Mucosa of rectum (tissue), 2 donors: ENCODE data around the gene PARP12.

Experiments
- H3K27ac ChIP-seq, 2 donors: one replicate each; pipeline ENCODE4 v1.7.0; 2013; ENCODE audit warnings: inconsistent platforms in 2 of 2, low read depth in 2 of 2, low read length in 2 of 2
- H3K27me3 ChIP-seq, 2 donors: one replicate each; pipeline ENCODE4 v1.7.0; 2013; ENCODE audit warnings: low read length in 2 of 2; ENCODE audit not compliant: control insufficient read depth in 2 of 2, insufficient read depth in 2 of 2
- H3K36me3 ChIP-seq, 2 donors: one replicate each; pipeline ENCODE4 v1.7.0; 2013; ENCODE audit warnings: low read length in 2 of 2; ENCODE audit not compliant: control insufficient read depth in 2 of 2, insufficient read depth in 2 of 2
- H3K4me1 ChIP-seq, 2 donors: one replicate each; pipeline ENCODE4 v1.7.0; 2013; ENCODE audit warnings: low read length in 2 of 2, mild to moderate bottlenecking in 1 of 2; ENCODE audit not compliant: control insufficient read depth in 2 of 2, insufficient read depth in 2 of 2
- H3K4me3 ChIP-seq, 2 donors: one replicate each; pipeline ENCODE4 v1.7.0; 2013; ENCODE audit warnings: low read length in 2 of 2
- H3K9ac ChIP-seq, 2 donors: one replicate each; pipeline ENCODE4 v1.7.0; 2013; ENCODE audit warnings: low read length in 2 of 2, low read depth in 1 of 2, mild to moderate bottlenecking in 1 of 2
- H3K9me3 ChIP-seq, 2 donors: one replicate each; pipeline ENCODE4 v1.7.0; 2013; ENCODE audit warnings: low read length in 2 of 2; ENCODE audit not compliant: control insufficient read depth in 2 of 2
- donor health status: healthy.
- donor health status: Normal muscosa, but diverticular disease.

PARP12 gene

GRCh38 chr7:139993592-139993991 lies 69.2 kb downstream of the PARP12 start:
- Histone ChIP-seq H3K4me3 (no peak overlapping the region), H3K9me3 (no peaks in the 10 kb centered on the region), H3K27ac (no peak overlapping the region), H3K4me1 (no peaks in the 10 kb centered on the region), H3K9ac (no peak overlapping the region), H3K27me3 (no peaks in the 10 kb centered on the region), H3K36me3 (no peaks in the 10 kb centered on the region)

- Histone ChIP-seq H3K9ac (no peak overlapping the region), H3K4me1 (no peaks in the 10 kb centered on the region), H3K36me3 (no peaks in the 10 kb centered on the region), H3K9me3 (no peaks in the 10 kb centered on the region), H3K4me3 (no peak overlapping the region), H3K27me3 (no peaks in the 10 kb centered on the region), H3K27ac (no peak overlapping the region)
These were observed 69.6 kb downstream of the PARP12 start for GRCh38 chr7:139993169-139993568.

- H3K27me3 ChIP-seq: no peaks in the 10 kb centered on the region
- H3K4me3 ChIP-seq: no peak overlapping the region
- no peaks in the 10 kb centered on the region for H3K36me3 ChIP-seq
- no peaks in the 10 kb centered on the region for H3K4me1 ChIP-seq
- H3K27ac ChIP-seq: no peak overlapping the region
- H3K9me3 ChIP-seq: no peaks in the 10 kb centered on the region
- no peak overlapping the region for H3K9ac ChIP-seq
These were observed 70.3 kb downstream of the PARP12 start for GRCh38 chr7:139992353-139993044.

GRCh38 chr7:139991911-139992310 lies 70.8 kb downstream of the PARP12 start:
- H3K9ac ChIP-seq: no peak overlapping the region
- H3K36me3 ChIP-seq: no peaks in the 10 kb centered on the region
- no peak overlapping the region for H3K27ac ChIP-seq
- H3K4me1 ChIP-seq: no peaks in the 10 kb centered on the region
- H3K4me3 ChIP-seq: no peak overlapping the region
- no peaks in the 10 kb centered on the region for H3K9me3 ChIP-seq
- H3K27me3 ChIP-seq: no peaks in the 10 kb centered on the region

- H3K9ac ChIP-seq: no peak overlapping the region
- no peaks in the 10 kb centered on the region for H3K9me3 ChIP-seq
These were observed 71.5 kb downstream of the PARP12 start for GRCh38 chr7:139991269-139991666.

GRCh38 chr7:139990571-139991268 lies 72.0 kb downstream of the PARP12 start:
- no peaks in the 10 kb centered on the region for H3K9me3 ChIP-seq
- no peak overlapping the region for H3K4me3 ChIP-seq
- no peak overlapping the region for H3K27ac ChIP-seq
- no peaks in the 10 kb centered on the region for H3K27me3 ChIP-seq
- no peaks in the 10 kb centered on the region for H3K36me3 ChIP-seq
- H3K4me1 ChIP-seq: no peaks in the 10 kb centered on the region
- H3K9ac ChIP-seq: no peak overlapping the region

More at GRCh38 chr7:139991269-139991666, 71.5 kb downstream of the PARP12 start:
- H3K27me3 ChIP-seq: no peaks in the 10 kb centered on the region
- no peak overlapping the region for H3K27ac ChIP-seq
- no peaks in the 10 kb centered on the region for H3K4me1 ChIP-seq
- H3K4me3 ChIP-seq: no peak overlapping the region
- no peaks in the 10 kb centered on the region for H3K36me3 ChIP-seq

GRCh38 chr7:139990142-139990535 lies 72.6 kb downstream of the PARP12 start:
- Histone ChIP-seq H3K4me1 (no peaks in the 10 kb centered on the region), H3K9ac (no peak overlapping the region), H3K9me3 (no peaks in the 10 kb centered on the region)

GRCh38 chr7:139989366-139990141 lies 73.2 kb downstream of the PARP12 start:
- H3K9ac ChIP-seq: no peak overlapping the region
- H3K36me3 ChIP-seq: no peaks in the 10 kb centered on the region
- H3K4me1 ChIP-seq: no peaks in the 10 kb centered on the region
- H3K9me3 ChIP-seq: no peaks in the 10 kb centered on the region
- H3K27ac ChIP-seq: no peak overlapping the region
- H3K4me3 ChIP-seq: no peak overlapping the region
- H3K27me3 ChIP-seq: no peaks in the 10 kb centered on the region

More at GRCh38 chr7:139990142-139990535, 72.6 kb downstream of the PARP12 start:
- no peaks in the 10 kb centered on the region for H3K27me3 ChIP-seq
- no peaks in the 10 kb centered on the region for H3K36me3 ChIP-seq
- H3K27ac ChIP-seq: no peak overlapping the region
- no peak overlapping the region for H3K4me3 ChIP-seq

GRCh38 chr7:139987691-139988516 lies 74.8 kb downstream of the PARP12 start:
- H3K4me1 ChIP-seq: no peaks in the 10 kb centered on the region

More at GRCh38 chr7:139987691-139988516, 74.8 kb downstream of the PARP12 start:
- Histone ChIP-seq H3K36me3 (no peaks in the 10 kb centered on the region), H3K27ac (no peak overlapping the region), H3K27me3 (no peaks in the 10 kb centered on the region), H3K4me3 (no peak overlapping the region), H3K9ac (no peak overlapping the region), H3K9me3 (no peaks in the 10 kb centered on the region)
